Hematopoietic multipotent progenitor cell treated with erythropoietin and hydrocortisone succinate and interleukin-3 and kit ligand, for 6 days (in vitro differentiated cells): ENCODE data around the gene BEND7.
"Not testable (repeated sequence)": the region's sequence is repeated elsewhere in the genome, so short reads cannot be mapped to it uniquely, and the experiment has no call there.

Source experiments
- DNase-seq: peaks from one replicate; pipeline ENCODE4 v3.0.0-alpha.2; 2015

BEND7 gene

DNA sequence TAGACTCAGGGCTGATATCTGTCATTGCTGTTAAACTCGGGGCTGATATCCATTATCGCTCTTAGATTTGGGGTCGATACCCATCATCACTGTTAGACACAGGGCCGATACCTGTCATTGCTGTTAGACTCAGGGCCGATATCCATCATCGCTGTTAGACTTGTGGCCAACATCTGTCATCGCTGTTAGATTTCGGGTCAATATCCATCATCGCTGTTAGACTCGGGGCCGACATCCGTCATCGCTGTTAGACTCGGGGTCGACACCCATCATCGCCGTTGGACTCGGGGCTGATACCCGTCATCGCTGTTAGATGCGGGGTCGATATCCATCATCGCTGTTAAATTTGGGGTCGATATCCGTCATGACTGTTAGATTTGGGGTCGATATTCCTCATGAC lies 54.8 kb downstream of the BEND7 start:
- no peak for DNase-seq

DNA sequence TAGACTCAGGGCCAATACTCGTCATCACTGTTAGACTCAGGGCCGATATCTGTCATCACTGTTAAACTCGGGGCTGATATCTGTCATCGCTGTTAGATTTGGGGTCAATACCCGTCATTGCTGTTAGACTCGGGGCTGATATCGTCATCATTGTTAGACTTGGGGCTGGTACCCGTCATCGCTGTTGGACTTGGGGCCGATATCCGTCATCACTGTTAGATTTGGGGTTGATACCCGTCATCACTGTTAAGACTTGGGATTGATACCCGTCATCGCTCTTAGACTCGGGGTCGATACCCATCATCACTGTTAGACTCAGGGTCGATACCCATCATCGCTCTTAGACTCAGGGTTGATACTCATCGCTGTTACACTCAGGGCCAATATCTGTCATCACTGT lies 56.5 kb downstream of the BEND7 start:
- DNase-seq, result no peak

DNA sequence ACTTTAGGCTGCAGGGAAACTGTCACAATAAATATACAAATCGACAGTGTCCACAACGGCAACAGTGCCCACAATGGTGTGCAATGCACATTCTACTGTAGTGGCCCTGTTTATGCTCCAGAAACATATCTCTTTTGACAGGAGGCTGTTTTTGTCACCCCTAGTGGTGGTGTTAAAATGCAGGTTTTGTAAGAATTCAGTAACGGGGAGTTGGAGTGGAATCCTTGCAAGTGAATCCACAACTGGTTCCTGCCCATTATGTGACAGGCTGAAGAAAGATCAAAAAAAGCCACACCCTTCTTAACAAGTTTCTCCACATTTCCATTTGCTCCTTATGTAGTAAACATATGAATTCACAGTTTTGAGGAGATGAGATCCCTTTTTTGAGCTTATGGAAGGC lies 58.5 kb downstream of the BEND7 start:
- DNase-seq, result peak; percentile 5

DNA sequence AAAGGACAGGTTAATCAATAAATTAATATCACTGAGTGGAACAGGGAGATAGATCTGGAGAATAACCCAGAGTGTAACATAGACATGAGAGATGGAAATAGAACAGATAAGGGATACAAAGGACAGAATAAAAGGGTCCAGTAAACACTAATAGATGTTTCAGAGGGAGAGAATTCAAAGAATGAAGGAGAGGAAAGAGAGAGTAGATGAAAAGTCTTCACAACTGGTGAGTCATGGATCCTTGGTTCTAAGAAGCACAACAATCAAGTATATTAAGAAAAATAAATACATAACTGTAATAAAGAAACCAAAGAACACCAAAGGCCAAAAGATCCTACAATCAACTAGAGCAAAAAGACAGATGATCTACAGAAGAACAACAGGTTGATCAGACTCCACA lies 66.3 kb downstream of the BEND7 start:
- no peak for DNase-seq

DNA sequence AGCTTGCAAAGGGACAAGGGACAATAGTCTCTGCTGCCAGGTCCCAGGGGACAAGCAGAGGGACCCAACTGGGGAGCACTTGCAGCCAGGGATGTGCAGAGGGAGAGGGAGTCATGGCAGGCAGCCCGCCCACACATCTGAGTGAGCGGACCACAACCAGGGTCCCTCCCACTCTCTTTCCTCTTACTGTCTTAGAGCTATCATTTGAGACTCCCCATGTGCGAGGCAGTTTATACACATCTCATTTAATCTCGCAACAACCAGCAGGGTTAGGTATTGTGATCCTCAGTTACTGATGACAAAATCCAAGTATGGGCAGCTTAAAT lies 70.2 kb downstream of the BEND7 start:
- no peak for DNase-seq

DNA sequence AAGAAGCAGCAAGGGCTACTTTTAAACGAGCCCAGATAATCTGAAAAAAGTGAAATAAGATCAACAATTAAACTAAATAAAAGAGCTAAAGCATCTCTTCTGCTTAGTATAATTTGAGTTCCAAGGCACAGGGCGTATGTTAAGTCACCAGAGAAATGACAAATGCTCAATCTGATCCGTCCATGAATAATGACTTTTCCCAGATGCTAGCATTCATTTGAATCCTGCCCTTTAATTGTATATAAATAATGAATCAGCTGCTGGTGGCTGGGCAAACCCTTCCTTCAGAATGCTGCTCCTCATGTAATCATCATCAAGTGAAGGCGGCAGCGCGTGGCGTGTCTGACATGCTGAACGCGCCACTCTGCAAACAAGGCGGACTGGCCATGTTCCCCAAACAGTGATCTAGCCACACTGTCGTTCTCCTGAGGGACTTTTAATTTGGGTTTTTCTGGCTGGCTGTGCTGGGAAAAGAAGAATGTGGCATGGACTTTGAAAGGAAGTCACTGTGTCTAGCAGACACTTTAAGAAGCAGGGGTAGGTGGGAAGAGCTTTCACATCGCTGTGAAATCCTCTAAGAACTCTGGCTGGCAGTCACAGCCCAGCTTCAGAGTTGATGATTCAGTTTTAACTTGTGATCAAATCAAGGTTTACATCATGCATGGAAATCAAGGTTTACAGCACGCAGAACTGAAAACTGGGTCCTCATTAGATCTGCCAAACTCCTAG lies 70.7 kb downstream of the BEND7 start:
- DNase-seq, result no peak

DNA sequence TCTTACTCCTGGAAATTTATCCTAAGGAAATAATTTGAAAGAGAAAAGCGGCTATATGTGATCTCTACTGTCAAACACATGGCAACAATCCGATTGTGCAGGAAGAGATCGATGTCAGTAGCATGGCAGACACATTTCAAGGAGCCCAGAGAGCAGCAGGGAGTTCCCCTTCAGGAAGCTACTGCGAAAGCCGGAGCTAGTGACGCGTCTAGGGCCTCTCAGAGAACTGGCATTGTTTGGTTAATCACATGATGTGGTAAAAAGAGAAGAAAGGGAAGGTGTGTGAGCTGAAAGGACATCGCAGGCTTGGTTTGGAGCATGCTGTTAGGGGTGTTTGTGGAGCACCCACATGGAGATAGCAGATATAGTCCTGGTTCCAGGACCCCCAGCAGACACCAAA lies 74.9 kb downstream of the BEND7 start:
- DNase-seq, result peak; percentile 44

DNA sequence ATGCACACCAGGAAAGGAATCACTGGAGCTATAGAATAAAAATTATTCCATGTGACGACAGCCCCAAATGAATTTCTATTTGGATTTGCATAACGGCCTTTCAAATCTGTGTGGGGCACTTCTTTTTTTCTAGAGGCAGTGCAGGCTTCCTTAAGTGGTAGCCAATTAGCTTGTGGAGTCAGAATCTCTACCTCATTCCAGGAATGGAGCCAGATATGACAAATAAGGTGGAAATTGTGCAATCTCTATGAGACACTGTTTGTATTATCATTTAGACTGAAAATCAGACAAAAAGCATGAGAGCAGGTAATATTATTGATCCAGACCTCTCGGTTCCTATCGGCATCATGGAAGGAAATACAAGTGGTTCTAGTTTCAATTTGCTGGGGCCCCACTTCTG lies 78.7 kb downstream of the BEND7 start:
- no peak for DNase-seq

DNA sequence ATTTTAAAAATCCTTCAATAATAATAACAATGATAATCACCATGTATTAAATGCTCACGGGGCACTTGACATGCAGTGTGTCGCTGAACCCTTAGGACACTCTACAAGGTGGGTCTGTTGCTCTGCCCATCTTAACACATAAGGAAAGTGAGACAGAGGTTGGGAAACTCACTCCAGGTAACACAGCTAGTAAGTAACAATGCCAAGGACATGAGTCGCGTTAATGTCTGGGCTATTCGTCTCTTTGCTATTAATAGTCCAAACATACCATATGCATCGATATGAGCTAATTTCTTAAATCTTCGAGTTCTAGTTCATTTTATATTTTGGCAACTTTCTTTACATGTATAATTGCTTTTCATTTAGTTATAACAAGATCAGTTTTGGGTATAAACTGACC lies 79.5 kb downstream of the BEND7 start:
- DNase-seq, result no peak

DNA sequence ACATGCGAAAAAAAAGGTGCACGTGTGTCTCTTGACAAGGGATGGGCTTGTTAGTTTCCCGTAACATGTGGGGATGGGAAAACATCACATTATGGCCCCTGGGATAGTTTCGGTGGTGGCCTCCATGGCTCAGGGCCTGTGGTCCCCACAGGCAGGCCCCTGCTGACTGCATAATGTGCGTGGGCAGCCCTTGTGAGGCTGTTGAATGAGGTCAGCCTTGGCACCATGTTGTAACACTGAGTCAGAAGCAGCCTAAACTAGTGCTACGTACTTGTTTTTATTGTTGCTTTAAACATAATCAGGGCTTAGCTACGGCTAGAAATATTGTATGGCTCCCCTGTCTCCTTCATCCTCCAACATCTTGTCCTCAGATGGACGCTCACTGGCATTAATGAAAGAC lies 80.6 kb downstream of the BEND7 start:
- no peak for DNase-seq

DNA sequence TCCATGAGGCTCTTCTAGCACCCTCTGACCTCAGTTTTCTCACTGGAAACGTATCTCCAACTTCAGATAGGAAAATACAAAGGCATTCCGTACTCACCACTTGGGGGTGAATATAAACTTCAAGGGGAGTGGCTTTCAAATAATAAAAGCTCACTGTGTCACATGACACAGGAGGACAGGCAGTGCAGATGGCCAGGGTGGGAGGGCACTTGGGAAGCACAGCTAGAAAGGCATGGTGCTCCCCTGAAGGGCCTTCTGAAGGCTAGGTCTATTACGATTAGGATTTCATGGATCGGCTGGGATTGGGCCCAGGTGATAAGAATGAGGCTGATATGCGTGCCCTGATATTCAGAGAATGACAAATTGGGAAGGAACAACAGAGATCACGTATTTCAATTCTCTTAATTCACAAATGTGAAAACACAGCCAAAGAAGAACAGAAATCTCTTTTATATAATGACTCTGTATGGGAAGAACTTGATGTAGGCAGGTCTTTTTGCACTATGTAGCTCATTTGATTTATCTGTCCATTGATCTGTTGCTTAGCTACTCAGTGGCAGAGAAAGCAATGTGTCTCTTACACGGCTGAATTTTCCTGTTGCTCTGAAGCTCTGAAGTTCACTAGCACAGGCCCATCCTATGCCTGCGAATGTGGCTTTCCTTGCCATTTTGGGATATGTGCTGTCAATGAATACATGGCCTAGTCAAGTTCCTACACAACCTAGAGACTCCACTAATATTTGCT lies 83.0 kb downstream of the BEND7 start:
- DNase-seq, result no peak

DNA sequence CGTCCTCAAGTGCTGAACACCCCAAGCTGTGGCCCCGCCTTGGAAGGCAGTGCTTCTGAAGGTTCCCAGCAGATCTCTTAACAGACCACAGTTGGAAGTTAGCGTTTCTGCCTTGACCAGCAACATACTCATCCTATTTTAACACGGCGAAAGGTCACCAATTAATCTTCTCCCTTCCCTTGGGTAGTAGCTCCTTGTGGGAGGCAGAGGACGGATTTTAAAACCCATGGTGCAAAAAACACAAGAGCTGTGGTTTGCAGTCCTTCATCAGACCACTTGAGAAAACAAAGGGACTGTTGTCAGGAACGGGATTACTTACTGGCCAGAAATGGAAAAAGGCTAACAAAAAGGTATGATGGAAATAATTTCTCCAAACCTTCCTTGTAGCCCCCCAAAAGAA lies 87.3 kb downstream of the BEND7 start:
- no peak for DNase-seq

DNA sequence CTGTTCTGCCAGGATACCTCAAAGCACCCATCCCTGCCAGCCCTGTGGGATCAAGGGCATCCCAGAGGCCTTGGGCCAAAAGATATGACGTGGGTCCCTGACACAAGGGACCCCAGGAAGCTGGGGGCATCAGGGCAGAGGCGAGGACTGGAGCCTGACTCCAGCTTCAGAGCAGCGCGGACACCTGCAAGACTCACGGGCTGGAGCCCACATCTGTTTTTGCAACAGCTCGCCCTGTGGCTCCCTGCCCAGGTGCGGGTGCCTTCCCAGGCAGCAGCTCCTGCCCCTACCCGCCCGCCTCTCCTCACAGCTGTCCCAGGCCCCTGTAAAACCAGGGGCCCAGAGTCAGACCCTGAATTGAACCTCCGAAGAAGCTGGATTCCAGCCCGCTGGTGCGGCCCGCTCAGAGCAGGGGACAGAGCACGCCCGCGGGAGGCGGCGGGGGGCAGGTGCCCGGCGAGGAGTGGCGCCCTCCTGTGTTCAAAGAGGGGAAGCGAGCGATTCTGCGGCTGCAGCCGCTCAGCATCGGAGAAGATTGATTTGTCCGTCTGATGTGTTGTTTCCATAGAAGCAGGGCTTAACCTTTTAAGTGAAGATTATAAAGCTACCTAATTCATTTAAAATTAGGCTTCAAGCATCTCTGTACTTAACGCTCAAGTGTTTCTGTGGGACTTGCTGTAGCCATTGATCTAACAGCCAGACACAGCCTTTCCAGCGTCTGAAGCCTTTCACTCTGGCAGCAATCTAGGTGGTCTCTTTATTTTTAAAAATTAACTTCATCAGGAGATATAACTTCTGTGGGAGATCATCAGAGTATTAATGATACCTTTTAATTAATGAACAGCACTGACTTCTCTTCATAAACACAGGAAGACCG lies 88.4 kb downstream of the BEND7 start:
- peak; percentile 76 for DNase-seq

DNA sequence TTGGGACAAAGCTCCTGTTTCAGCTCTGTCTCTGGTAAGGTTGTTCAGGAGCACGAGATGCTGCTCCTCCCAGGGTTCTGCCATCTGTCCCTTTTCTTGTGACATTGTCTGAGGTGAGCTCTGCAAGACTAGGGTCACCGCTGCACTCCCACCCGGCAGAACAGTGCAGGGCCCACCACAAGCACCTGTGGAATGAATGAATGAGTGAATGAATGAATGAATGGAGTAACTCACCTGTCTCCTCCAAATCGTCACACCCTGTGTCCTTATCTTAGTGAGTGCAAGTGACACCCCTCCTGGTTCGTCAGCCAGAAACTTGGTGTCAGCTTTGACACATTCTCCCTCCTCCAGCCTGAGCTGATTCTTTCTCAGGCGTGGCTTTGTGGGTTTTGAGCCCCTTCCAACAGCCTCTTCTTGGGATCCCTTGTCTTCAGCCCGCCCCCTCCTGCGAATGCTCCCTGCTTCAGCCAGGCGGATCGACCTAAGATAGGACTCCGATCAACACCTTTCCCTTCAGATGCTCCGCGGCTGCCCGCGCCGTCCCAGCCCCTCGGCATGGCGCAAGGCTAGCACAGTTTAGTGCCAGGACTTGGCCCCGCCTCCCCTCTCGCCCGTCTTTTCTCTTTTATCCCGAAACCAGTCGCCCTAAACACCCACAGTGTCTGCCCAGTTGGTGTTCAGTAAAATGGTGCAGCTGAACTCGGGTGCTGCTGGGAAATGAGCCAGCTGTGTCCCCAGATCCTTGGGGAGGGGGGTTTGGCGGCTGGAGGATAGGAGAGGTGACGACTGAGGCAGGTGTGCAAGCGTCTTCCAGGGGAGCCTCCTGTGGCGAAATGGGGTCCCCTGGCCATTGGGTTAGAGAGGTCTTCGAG lies 89.3 kb downstream of the BEND7 start:
- DNase-seq, result peak; percentile 25

DNA sequence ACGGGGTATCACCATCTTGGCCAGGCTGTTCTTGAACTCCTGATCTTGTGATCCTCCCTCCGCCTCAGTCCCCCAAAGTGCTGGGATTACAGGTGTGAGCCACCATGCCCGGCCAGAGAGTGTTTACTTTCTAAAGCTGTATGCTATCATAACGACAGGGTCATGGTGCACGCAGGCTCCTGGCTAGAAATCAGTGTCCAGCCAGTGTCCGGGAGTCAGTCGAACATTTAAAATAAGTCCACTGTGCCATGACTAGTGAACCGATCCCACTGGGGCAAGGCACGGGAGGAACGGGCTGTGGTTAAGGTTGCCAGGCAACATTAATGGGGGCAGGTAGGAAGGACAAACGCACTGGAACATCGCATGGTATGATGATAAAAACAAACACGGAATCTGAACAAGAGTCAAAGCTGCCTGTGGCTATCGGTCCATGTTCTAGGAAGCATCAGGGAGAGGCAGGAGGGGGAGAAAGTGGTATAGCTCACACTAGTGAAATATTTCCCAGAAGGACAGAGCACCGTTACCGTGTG lies 91.7 kb downstream of the BEND7 start:
- DNase-seq, result no peak

DNA sequence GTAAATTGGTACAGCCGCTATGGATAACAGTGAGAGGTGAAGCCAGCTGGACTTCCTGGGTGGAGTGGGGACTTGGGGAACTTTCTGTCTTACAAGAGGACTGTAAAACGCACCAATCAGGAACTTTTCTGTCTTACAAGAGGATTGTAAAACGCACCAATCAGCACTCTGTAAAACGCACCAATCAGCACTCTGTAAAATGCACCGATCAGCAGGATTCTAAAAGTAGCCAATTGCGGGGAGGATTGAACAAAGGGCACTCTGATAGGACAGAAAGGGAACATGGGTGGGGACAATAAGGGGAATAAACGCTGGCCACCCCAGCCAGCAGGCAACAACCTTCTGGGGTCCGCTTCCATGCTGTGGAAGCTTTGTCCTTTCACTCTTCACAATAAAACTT lies 100.9 kb downstream of the BEND7 start:
- not testable (repeated sequence) for DNase-seq

DNA sequence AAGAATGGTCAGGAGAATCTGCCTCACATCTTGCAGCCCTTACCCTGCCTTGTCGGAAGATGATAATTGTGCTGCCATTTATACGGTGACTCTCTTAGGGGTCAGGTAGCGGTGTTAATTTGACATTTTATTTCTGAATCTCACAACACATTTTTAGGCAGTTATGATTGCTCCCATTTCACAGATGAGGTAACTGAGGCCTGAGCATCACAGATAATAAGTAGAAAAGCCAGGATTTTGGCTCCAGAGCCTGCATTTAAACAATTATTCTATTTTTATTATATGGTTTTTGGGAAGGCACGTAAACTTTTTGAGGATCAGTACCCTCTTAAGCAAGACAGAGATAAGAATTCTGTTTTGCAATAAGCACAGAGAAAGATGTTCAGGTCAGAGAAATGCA lies 103.4 kb downstream of the BEND7 start:
- no peak for DNase-seq

DNA sequence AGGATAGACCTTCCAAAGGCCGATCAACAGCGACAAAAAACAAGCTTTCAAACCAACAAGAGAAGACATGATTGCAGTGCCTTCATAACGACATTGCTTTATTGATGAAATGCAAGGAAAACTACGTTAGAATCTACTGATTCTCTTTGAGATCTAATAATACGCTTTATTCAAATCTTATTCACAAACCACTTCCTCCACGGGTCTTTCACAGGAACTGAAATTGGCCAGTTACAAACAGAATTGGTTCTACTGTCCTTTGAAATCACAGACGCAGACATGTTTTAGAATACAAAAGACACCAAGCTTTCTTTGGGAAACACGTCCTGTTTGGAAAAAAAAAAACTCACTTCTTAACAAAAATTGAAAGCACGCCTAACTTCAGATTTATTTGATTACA lies 106.0 kb downstream of the BEND7 start:
- no peak for DNase-seq

DNA sequence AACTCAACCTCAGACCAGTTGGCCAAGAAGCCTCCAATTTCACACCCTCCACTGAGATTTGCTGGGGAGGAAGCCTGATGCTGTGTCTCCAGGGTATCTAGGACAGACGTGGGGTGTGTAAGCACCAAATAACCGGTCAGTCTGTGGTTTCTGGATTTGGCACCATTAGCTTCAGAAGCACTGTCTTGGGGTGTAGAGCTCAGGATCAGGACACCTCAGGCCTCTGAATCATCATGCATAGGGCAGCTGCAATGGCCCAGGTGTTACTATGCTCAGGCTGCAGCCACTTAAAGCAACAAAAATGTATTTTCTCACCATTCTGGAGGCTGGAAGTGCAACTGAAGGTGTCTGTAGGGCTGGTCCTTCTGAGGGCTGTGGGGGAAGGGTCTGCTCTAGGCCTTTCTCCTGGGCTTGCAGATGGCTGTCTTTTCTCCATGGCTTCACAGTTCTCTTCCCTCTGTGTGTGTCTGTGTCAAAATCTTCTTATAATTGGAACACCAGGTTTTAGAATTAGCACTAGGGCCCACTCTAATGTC lies 107.4 kb downstream of the BEND7 start:
- DNase-seq, result no peak

DNA sequence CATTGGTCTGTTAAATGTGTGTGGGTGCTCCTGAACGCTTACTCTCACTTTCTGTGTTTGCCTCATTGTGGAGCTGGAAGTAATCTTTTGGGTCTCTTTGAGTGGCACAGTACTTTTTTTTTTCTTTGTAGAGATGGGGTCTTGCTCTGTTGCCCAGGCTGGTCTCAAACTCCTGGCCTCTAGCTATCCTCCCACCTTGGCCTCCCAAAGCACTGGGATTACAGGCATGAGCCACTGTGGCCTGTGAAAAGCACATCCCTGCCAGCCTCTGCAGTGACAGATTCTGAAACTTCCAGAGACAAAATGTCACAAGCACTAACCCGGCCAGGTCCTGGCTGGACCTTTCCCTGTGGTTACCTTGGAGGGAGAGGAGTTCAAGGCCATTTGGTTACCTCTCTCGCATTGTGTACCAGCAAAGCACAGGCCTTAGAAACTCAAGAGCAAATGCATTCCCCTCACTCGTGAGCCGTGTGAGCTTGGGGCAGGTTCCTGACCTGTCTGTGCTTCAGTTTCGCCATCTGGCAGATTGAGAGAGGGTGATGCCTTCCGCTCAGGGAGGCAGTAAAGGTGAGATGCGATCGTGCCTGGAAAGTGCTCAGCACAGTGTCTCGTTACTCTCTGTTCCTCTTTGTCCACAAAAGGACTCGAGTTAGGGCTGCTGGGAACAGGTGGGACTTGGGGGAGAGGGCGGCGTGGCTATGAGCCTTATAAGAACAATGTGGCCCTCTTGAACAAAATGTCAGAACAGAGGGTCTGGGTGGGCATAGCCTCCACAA lies 108.1 kb downstream of the BEND7 start:
- no peak for DNase-seq

DNA sequence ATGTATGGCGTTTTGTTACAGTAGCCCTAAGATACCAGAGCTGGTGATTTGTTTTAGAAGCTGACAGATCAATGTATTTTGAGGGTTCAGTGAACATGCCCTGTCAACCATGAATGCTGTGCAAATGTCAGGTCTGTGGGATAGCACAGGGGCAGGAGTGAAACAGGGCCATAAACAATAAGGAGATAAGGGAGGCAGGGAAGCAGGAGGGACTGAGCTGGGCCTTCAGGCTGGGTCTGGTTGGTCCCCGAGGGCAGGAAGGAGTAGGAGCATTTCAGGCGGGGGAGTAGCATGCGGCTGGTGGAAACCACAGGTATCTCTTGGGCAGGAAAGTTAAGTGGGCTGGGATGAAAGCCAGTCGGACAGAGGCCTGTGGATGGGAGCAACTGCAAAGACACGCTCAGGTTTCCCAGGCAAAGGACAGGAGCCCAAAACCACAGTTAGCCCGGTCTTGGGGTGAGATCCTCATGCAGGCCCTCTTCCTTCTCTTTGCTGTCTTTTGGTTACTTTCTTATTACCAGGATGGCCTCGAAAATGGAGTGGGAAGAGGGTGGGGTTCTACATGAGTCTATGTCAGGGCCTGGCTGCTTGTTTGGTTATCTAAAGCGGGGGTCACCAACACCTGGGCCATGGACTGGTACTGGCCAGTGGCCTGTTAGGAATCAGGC lies 111.2 kb downstream of the BEND7 start:
- no peak for DNase-seq
